Neuronal stem cell (in vitro differentiated cells): ENCODE results near the gene CSNK1D.

Experiments used
- DNase-seq: peaks from one replicate; pipeline ENCODE4 v3.0.0-alpha.2; 2013; ENCODE audit warnings: low spot score
- H2AFZ ChIP-seq: one replicate; pipeline ENCODE4 v1.6.1; 2013; ENCODE audit warnings: mild to moderate bottlenecking, low read length, inconsistent platforms
- H2AK5ac ChIP-seq: 2 replicates; pipeline ENCODE4 v1.6.1; 2013; ENCODE audit warnings: low read depth, mild to moderate bottlenecking, inconsistent platforms, low read length, moderate library complexity, mixed read lengths
- H2BK120ac ChIP-seq: 2 replicates; pipeline ENCODE4 v1.6.1; 2013; ENCODE audit warnings: low read depth, mild to moderate bottlenecking, inconsistent platforms, low read length, moderate library complexity, mixed read lengths
- H2BK12ac ChIP-seq: one replicate; pipeline ENCODE4 v1.6.1; 2013; ENCODE audit warnings: low read length, inconsistent platforms
- H2BK15ac ChIP-seq: 2 replicates; pipeline ENCODE4 v1.6.1; 2013; ENCODE audit warnings: mild to moderate bottlenecking, low read length, inconsistent platforms, mixed read lengths
- H2BK5ac ChIP-seq: one replicate; pipeline ENCODE4 v1.6.1; 2013; ENCODE audit warnings: inconsistent platforms, mild to moderate bottlenecking, low read length, moderate library complexity
- H3K14ac ChIP-seq: one replicate; pipeline ENCODE4 v1.6.1; 2013; ENCODE audit warnings: low read length, inconsistent platforms
- H3K18ac ChIP-seq: 2 replicates; pipeline ENCODE4 v1.6.1; 2013; ENCODE audit warnings: low read length, inconsistent platforms
- H3K23ac ChIP-seq: 2 replicates; pipeline ENCODE4 v1.6.1; 2013; ENCODE audit warnings: low read depth, mild to moderate bottlenecking, mixed read lengths, low read length, inconsistent platforms; ENCODE audit not compliant: poor library complexity
- H3K27ac ChIP-seq: replicated peaks from 3 replicates; pipeline ENCODE4 v1.5.1; 2013; ENCODE audit warnings: low read length, inconsistent platforms
- H3K27me3 ChIP-seq, 3 experiments: 2 replicates each; pipeline ENCODE4 v1.6.1; 2013; ENCODE audit warnings: low read length in 3 of 3, mild to moderate bottlenecking in 2 of 3, inconsistent platforms in 1 of 3, low read depth in 1 of 3, mixed read lengths in 1 of 3, moderate library complexity in 1 of 3; ENCODE audit not compliant: control insufficient read depth in 3 of 3, insufficient read depth in 3 of 3
- H3K36me3 ChIP-seq, 2 donors: replicated peaks in 1 of 2; 2 replicates each; pipeline ENCODE4 v1.6.1; 2013; ENCODE audit warnings: low read length in 2 of 2; ENCODE audit not compliant: control insufficient read depth in 2 of 2, insufficient read depth in 2 of 2
- H3K4ac ChIP-seq: 2 replicates; pipeline ENCODE4 v1.6.1; 2013; ENCODE audit warnings: inconsistent platforms, mild to moderate bottlenecking, low read length, moderate library complexity
- H3K4me1 ChIP-seq, 2 donors: 1 replicate in 1 of 2; 2 replicates in 1 of 2; pipeline ENCODE4 v1.6.1; 2013; ENCODE audit warnings: low read length in 2 of 2, low read depth in 1 of 2; ENCODE audit not compliant: control insufficient read depth in 2 of 2, insufficient read depth in 1 of 2
- H3K4me2 ChIP-seq: one replicate; pipeline ENCODE4 v1.6.1; 2013; ENCODE audit warnings: mild to moderate bottlenecking, low read length, inconsistent platforms; ENCODE audit not compliant: insufficient read depth, poor library complexity, severe bottlenecking
- H3K4me3 ChIP-seq, 2 donors: 2 replicates each; pipeline ENCODE4 v1.5.1; 2013; ENCODE audit warnings: low read length in 2 of 2, mild to moderate bottlenecking in 2 of 2, inconsistent platforms in 1 of 2, moderate library complexity in 1 of 2
- H3K79me1 ChIP-seq: one replicate; pipeline ENCODE4 v1.6.1; 2013; ENCODE audit warnings: low read depth, mild to moderate bottlenecking, inconsistent platforms, low read length, moderate library complexity
- H3K9ac ChIP-seq: one replicate; pipeline ENCODE4 v1.6.1; 2013; ENCODE audit warnings: mild to moderate bottlenecking, low read depth, low read length, inconsistent platforms; ENCODE audit not compliant: poor library complexity
- H3K9me3 ChIP-seq, 2 donors: replicated peaks in 1 of 2; 2 replicates each; pipeline versions ENCODE3 to v1.6.1; 2013; ENCODE audit warnings: low read length in 2 of 2, mild to moderate bottlenecking in 2 of 2, inconsistent platforms in 1 of 2, low read depth in 1 of 2, mixed read lengths in 1 of 2, moderate library complexity in 1 of 2; ENCODE audit not compliant: control insufficient read depth in 2 of 2, insufficient read depth in 1 of 2
- H4K8ac ChIP-seq: one replicate; pipeline ENCODE4 v1.6.1; 2013; ENCODE audit warnings: low read depth, mild to moderate bottlenecking, inconsistent platforms, low read length, moderate library complexity
- H4K91ac ChIP-seq: one replicate; pipeline ENCODE4 v1.6.1; 2013; ENCODE audit warnings: low read length, low read depth, mild to moderate bottlenecking, inconsistent platforms; ENCODE audit not compliant: poor library complexity
- WGBS, 2 donors: extraction: QIAGEN DNeasy Blood & Tissue Kit; methylation state at CpG; one replicate each; pipeline ENCODE4 v1.1.7; 2013; ENCODE audit warnings: missing lambda C conversion rate in 2 of 2, mixed read lengths in 1 of 2; ENCODE audit not compliant: insufficient read length in 2 of 2, insufficient replicate concordance in 1 of 2; ENCODE audit errors: extremely low coverage in 2 of 2; 5-methylcytosine and 5-hydroxymethylcytosine counted together

Gene CSNK1D

DNA sequence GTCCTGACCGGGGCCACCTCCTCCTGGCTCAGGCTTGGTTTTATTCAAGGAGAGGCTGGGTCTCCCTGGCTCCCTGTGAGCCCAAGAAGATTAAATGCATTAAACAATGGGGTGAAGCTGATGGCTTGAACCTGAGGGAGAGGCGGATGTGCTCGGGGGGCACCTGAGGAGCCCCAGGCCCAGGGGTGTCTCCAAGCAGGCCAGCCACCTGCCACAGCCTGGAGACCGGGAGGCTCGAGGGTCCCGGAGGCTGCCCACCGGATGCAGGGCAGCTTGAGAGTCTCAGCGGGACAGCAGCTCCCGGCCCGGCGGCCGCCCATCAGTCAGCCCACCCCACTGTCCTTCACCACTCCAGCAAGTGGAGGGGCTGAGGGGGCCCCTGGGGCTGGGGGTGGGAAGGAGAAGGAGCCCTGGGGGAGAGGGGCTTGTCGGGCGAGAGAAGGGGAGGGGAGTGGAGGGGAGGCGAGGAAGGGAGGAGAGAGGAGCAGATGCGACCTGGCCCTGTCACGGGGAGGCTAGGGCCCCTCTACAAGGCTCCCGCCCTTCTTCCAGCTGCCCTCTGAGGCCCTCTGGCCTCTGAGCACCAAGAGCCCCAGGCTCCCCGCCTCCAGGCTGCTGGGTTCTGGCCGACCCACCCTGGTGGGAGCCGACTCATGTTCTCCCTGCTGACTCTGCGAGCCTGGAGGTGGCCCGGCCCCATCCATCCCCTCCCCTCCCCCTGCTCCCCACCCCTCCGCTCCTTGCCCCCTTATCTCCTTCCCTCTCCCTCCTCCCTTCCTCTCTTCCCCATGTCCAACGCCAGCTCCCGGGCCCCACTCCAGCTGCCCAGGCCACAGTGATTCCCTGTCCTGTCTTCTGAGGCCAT, 30.7 kb upstream of the CSNK1D start:
- no CpG with 5 or more reads among the region's 26 CpGs for WGBS, 2 donors
- peaks cover 8 to 21% of the 10 kb centered on the region in 2 donors for H3K4me1 ChIP-seq
- DNase-seq, result no peak

GRCh38 chr17:82302991-82303943, 29.8 kb upstream of the CSNK1D start:
- H3K18ac ChIP-seq, result peak overlapping the region; percentile 94
- H3K9ac ChIP-seq, result no peak overlapping the region
- no peak for DNase-seq
- peak overlapping the region; percentile 21 for H3K14ac ChIP-seq
- peak overlapping the region; percentile 47 for H2BK120ac ChIP-seq
- WGBS, 2 donors, result no CpG with 5 or more reads among the region's 35 CpGs
- H3K27ac ChIP-seq, result no peak overlapping the region
- peak overlapping the region; percentile 74 for H2BK15ac ChIP-seq
- peak overlapping the region; percentile 98 for H2BK12ac ChIP-seq
- H3K79me1 ChIP-seq, result peaks cover 4% of the 10 kb centered on the region
- H3K9me3 ChIP-seq, result no peaks in the 10 kb centered on the region
- peak overlapping the region; percentile 72 for H4K91ac ChIP-seq
- H2AFZ ChIP-seq, result peak overlapping the region; percentile 21
- H3K36me3 ChIP-seq, result no peaks in the 10 kb centered on the region
- peak overlapping the region; percentile 55 for H3K23ac ChIP-seq
- H2BK5ac ChIP-seq, result peak overlapping the region; percentile 75
- H3K4me2 ChIP-seq, result no peak overlapping the region
- H2AK5ac ChIP-seq, result peak overlapping the region; percentile 84
- H3K4me1 ChIP-seq, result peaks cover 8 to 25% of the 10 kb centered on the region in 2 donors
- H3K27me3 ChIP-seq, result peaks cover 0 to 16% (median 0%) of the 10 kb centered on the region in 3 experiments
- H3K4me3 ChIP-seq, result no peak overlapping the region
- peak overlapping the region; percentile 82 for H4K8ac ChIP-seq
- H3K4ac ChIP-seq, result no peak overlapping the region

More for the DNA sequence above, 30.7 kb upstream of the CSNK1D start:
- peak overlapping the region; percentile 24 for H2BK5ac ChIP-seq
- H3K23ac ChIP-seq, result no peak overlapping the region
- peaks cover 0 to 13% (median 0%) of the 10 kb centered on the region in 3 experiments for H3K27me3 ChIP-seq
- H3K27ac ChIP-seq, result no peak overlapping the region
- H2AK5ac ChIP-seq, result peak overlapping the region; percentile 84
- peaks cover 4% of the 10 kb centered on the region for H3K79me1 ChIP-seq
- H3K18ac ChIP-seq, result peak overlapping the region; percentile 48
- H2BK120ac ChIP-seq, result peak overlapping the region; percentile 47
- H3K36me3 ChIP-seq, result no peaks in the 10 kb centered on the region
- no peaks in the 10 kb centered on the region for H3K9me3 ChIP-seq
- H2BK12ac ChIP-seq, result peak overlapping the region; percentile 98
- peak overlapping the region; percentile 61 for H2AFZ ChIP-seq
- peak overlapping the region; percentile 21 for H3K14ac ChIP-seq
- no peak overlapping the region for H4K8ac ChIP-seq
- no peak overlapping the region for H3K4ac ChIP-seq
- no peak overlapping the region for H3K9ac ChIP-seq
- no peak overlapping the region for H3K4me3 ChIP-seq
- peak overlapping the region; percentile 72 for H4K91ac ChIP-seq
- peak overlapping the region; percentile 74 for H2BK15ac ChIP-seq
- H3K4me2 ChIP-seq, result no peak overlapping the region

DNA sequence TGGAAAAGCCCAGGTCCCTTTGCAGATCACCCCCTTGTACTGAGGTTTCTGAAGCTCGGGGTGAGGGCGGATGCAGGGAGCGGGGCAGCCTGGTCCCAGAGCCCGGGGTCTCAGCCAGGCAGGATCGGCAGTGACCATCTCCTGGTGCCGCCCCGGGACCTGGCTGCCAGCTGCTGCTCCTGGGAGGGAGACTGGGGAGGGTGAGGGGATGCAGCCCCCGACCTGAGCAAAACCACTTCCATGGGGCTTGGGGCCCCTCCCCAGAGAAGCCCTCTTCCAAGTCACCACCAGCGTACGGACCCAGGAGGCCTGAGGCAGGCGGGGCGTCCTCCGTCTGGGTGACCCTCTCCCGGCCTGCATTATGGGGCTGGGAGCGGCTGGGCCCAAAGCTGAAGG, 29.1 kb upstream of the CSNK1D start:
- Histone ChIP-seq H3K9ac (peak overlapping the region; percentile 30), H2AFZ (peak overlapping the region; percentile 61), H3K4me2 (no peak overlapping the region), H3K4ac (no peak overlapping the region), H2BK12ac (peak overlapping the region; percentile 84), H3K23ac (peak overlapping the region; percentile 57), H3K36me3 (no peaks in the 10 kb centered on the region), H3K18ac (no peak overlapping the region), H3K27me3 (peaks cover 0 to 16% (median 2%) of the 10 kb centered on the region in 3 experiments), H2AK5ac (peak overlapping the region; percentile 75), H4K91ac (no peak overlapping the region), H4K8ac (peak overlapping the region; percentile 17), H3K9me3 (no peaks in the 10 kb centered on the region), H2BK120ac (no peak overlapping the region), H3K79me1 (peaks cover 4% of the 10 kb centered on the region), H3K27ac (no peak overlapping the region), H3K4me1 (peaks cover 8 to 25% of the 10 kb centered on the region in 2 donors), H2BK5ac (peak overlapping the region; percentile 75), H3K14ac (no peak overlapping the region), H3K4me3 (no peak overlapping the region), H2BK15ac (peak overlapping the region; percentile 74)
- WGBS, 2 donors, result no CpG with 5 or more reads among the region's 15 CpGs
- no peak for DNase-seq
